ENCODE data around the gene HSD17B8. TPM values are rescaled to one million over a fixed set of nuclear protein-coding genes. Genes with fewer than 3 reads are reported as not detected.

Gene HSD17B8
- polyA plus RNA-seq, 2 of the 4 experiments (the other 2 are of a cell fraction): 9.5 to 16.5 TPM

DNA sequence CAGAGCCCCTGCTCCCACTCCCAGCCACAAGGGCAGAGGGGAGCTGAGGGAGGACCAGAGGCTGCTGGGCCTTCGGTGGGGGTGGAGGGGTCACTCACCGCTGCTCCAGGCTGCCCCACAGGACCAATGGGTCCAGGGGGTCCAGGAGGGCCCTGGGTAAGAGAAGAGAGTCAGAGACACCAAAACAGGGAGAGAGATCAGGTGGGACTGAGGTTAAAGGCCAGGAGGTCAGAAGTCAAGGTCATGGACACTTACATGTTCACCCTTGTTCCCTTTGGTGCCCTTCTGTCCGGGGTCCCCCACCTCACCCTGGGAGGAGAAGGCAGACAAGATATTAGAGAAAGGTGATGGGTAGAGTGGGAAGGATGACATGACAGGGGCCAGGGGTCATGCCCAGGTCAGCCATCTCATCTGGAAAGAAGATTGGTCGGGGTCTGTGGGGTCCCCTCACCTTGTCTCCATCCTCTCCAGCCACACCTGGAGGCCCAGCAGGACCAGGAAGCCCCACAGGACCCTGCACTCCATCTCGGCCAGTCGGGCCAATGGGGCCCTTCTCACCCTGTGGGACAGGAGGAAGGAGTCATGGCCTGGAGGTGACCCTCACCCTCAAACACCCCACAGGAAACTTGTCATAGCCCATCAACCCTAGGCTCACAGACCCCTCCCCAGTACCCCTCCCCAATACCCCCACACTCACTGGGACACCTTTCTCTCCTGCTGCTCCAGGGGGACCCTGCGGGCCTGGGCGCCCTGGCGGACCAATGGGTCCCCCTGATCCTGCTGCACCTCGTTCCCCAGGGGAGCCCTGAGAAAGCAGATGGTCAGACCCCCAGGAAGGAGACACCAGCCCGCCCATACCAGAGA, 33.2 kb upstream of the HSD17B8 start:
- ChIA-PET POLR2A (no interaction called here), CTCF (interaction anchor here (1.1 to 2.3 kb wide), 8 partner anchors 11 to 187 kb away, joined by 3 to 11 read pairs (median 8); no protein-coding TSS in a partner anchor)
- H3K4me1 ChIP-seq: no peaks in the 10 kb centered on the region
- no peak for DNase-seq (ENCODE audit: low read depth in 1 of 2, low spot score in 1 of 2)
- 36% methylated on average over 6 of the region's 11 CpGs for WGBS (ENCODE audit: missing lambda C conversion rate)
- ATAC-seq: no peak
- no peak for FAIRE-seq
- no peak overlapping the region for H3K27ac ChIP-seq
- no peak overlapping the region for H3K4me2 ChIP-seq
- no peak overlapping the region for H3K4me3 ChIP-seq
- no peaks in the 10 kb centered on the region for H3K9me3 ChIP-seq
- TF ChIP-seq RAD21 (conservative IDR thresholded peaks at IDR 0.05 in 1 of 2, IDR thresholded peaks at IDR 0.05 in 1 of 2) (no peak), SREBF2 (IDR thresholded peaks at IDR 0.05) (no peak), HOXB5 (CRISPR knock-in tag; IDR thresholded peaks at IDR 0.05) (no peak), ESRRA (IDR thresholded peaks at IDR 0.05; ENCODE audit: borderline replicate concordance, low read length) (no peak), HOXA7 (CRISPR knock-in tag; IDR thresholded peaks at IDR 0.05) (no peak), HMGXB4 (CRISPR knock-in tag; IDR thresholded peaks at IDR 0.05; ENCODE audit: borderline replicate concordance) (no peak), POLR2AphosphoS2 (conservative IDR thresholded peaks at IDR 0.05; ENCODE audit: low read length) (no peak), RARB (CRISPR knock-in tag; IDR thresholded peaks at IDR 0.05) (no peak)
- TF ChIP-seq, protein P1, sequence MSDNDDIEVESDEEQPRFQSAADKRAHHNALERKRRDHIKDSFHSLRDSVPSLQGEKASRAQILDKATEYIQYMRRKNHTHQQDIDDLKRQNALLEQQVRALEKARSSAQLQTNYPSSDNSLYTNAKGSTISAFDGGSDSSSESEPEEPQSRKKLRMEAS (IDR thresholded peaks at IDR 0.05): no peak
- TF ChIP-seq, protein P2, sequence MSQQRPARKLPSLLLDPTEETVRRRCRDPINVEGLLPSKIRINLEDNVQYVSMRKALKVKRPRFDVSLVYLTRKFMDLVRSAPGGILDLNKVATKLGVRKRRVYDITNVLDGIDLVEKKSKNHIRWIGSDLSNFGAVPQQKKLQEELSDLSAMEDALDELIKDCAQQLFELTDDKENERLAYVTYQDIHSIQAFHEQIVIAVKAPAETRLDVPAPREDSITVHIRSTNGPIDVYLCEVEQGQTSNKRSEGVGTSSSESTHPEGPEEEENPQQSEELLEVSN (IDR thresholded peaks at IDR 0.05; ENCODE audit: borderline replicate concordance, low read depth): no peak

- WGBS (ENCODE audit: missing lambda C conversion rate): 35% methylated on average over 6 of the region's 8 CpGs
- peak in 1 of 2 experiments; percentile 16; a peak in 3 of 6 replicates for ATAC-seq
- Histone ChIP-seq H3K9me3 (no peaks in the 10 kb centered on the region), H3K4me3 (no peak overlapping the region), H3K27ac (peak overlapping the region in 1 of 2 experiments; percentile 64; a peak in 1 of 6 replicates), H3K4me2 (no peak overlapping the region), H3K4me1 (no peaks in the 10 kb centered on the region)
- no peak for FAIRE-seq
- CTCF ChIA-PET: interaction anchor here (0.6 to 3.9 kb wide), 27 partner anchors 8 to 757 kb away, joined by 3 to 27 read pairs (median 5); no protein-coding TSS in a partner anchor
- POLR2A ChIA-PET: no interaction called here
- DNase-seq (ENCODE audit: low read depth in 1 of 2, low spot score in 1 of 2): no peak
- TF ChIP-seq RAD21 (conservative IDR thresholded peaks at IDR 0.05 in 1 of 2, IDR thresholded peaks at IDR 0.05 in 1 of 2) (no peak), SMC3 (IDR thresholded peaks at IDR 0.05) (no peak), TP53 (CRISPR knock-in tag; IDR thresholded peaks at IDR 0.05) (no peak), HOXB13 (CRISPR knock-in tag; IDR thresholded peaks at IDR 0.05; ENCODE audit: low read depth) (no peak), TFCP2L1 (CRISPR knock-in tag; IDR thresholded peaks at IDR 0.05) (no peak), ZNF302 (CRISPR knock-in tag; IDR thresholded peaks at IDR 0.05) (no peak), MAFK (IDR thresholded peaks at IDR 0.05; ENCODE audit: partially characterized antibody) (no peak), ESRRA (IDR thresholded peaks at IDR 0.05; ENCODE audit: borderline replicate concordance, low read length) (no peak), CHD4 (IDR thresholded peaks at IDR 0.05; ENCODE audit: borderline replicate concordance) (no peak), RNF2 (IDR thresholded peaks at IDR 0.05; ENCODE audit: borderline replicate concordance, low read depth) (no peak), RCOR1 (IDR thresholded peaks at IDR 0.05; ENCODE audit: low read depth, low read length) (no peak), ATOH8 (CRISPR knock-in tag; IDR thresholded peaks at IDR 0.05; ENCODE audit: low read depth) (no peak), CTCF (IDR thresholded peaks at IDR 0.05) (no peak), MYC (IDR thresholded peaks at IDR 0.05; ENCODE audit: borderline replicate concordance, low read length) (no peak), HDAC2 (IDR thresholded peaks at IDR 0.05) (no peak), MAZ (IDR thresholded peaks at IDR 0.05; ENCODE audit: borderline replicate concordance, low read depth, low read length) (no peak)
- TF ChIP-seq, protein P3, sequence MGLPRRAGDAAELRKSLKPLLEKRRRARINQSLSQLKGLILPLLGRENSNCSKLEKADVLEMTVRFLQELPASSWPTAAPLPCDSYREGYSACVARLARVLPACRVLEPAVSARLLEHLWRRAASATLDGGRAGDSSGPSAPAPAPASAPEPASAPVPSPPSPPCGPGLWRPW (IDR thresholded peaks at IDR 0.05): no peak
- TF ChIP-seq, protein P1 (IDR thresholded peaks at IDR 0.05): no peak
Measured at GRCh38 chr6:33171880-33172687, 32.4 kb upstream of the HSD17B8 start.
